HG03457 (cell line): ENCODE measurements around the gene COX7A2.

Source experiments
- ATAC-seq: cut with Tn5 transposase; IDR thresholded peaks from one replicate; pipeline ENCODE4 v1.9.1; 2021; ENCODE audit warnings: moderate number of reproducible peaks; ENCODE audit not compliant: unreplicated experiment

Gene COX7A2

GRCh38 chr6:75222261-75222660, 21.3 kb downstream of the COX7A2 start:
- ATAC-seq = no peak

DNA sequence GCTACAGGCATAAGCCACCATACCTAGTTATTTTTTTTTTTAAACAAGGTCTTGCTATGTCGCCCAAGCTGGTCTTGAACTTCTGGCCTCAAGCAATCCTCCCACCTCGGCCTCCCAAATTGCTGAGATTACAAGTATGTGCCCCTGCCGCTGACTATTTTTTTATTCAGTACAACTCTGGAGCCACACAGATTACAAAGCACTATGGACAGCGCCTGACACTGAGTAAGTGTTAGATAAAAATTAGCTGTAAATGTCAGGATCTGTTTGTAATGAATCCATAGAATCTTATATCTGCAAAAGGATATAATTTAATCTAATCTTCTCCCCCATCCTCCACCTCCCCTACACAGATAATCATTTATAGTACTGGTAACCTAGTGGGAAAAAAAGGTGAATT, 22.5 kb downstream of the COX7A2 start:
- ATAC-seq = no peak

DNA sequence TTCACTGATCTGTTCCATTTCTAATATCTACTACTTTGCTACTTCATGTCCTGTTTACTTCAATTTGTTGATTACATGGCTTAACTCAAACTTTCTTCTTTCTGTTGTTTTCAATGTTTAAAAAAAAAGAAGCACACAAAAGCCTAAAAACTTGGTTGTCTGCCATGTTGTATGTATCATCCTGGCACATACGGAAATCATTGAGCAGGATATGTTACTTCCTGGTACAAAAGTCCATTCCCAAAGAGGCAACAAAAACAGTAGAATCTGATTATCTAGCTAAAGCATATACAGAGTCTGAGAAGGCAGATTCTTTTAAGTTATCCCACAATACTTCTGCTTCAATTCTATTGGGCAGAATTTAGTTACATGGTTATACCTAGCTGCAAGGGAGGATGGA, 23.2 kb downstream of the COX7A2 start:
- ATAC-seq = no peak

DNA sequence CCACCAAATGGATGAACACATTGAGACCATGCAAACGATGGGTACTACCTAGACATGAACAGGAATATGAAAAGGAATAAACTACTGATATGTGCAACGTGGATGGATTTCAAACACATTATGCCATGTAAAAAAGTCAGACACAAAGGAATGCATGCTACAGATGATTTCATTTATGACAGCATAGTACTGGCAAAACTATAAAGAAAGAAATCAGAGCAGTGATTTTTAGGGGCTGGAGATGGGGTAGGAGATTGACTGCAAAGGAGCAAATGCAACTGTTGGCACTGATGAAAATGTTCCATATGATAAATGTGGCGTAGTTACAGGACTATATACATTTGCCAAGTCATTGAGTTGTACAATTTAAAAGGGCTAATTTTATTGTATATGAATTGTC, 24.3 kb downstream of the COX7A2 start:
- ATAC-seq = no peak

GRCh38 chr6:75217193-75217592, 26.4 kb downstream of the COX7A2 start:
- no peak for ATAC-seq

- ATAC-seq = no peak
Measured at GRCh38 chr6:75215291-75215690, 28.3 kb downstream of the COX7A2 start.

DNA sequence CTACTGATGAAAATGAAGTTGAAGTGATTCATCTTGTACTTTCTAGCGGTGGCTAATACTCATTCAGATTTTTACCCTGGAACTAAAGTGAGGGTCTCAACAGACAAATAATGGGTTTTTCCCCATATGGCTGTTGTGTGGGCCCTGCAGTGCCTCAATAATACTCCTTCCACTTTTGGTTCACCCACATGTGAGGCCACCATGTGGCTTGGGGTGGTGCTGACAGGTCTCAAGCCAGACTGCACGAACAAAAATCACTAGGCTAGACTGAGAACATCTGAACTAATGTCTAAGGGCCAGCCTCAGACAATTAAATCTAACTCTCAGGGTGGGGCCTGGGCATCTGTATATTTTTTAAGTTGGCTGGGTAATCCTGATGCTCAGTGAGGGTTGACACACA, 29.9 kb downstream of the COX7A2 start:
- no peak for ATAC-seq

DNA sequence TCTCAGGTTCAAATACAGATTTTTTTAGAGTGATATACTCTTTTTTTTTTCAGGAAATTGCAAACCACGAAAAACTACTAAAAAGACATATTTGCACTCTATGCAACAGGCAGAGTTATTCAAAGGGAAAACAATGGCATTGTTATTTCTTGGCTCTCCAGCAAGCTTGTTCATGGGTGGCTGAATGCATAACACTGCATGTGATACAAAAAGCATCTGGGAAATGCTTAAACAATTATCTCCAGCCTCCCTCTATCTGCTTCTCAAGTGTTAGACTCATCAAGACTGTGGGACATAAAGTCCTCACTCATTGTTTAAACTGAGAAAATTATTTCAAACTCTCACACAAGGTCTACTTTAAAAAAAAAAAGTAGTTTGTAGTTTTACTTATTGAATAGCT, 30.5 kb downstream of the COX7A2 start:
- no peak for ATAC-seq

DNA sequence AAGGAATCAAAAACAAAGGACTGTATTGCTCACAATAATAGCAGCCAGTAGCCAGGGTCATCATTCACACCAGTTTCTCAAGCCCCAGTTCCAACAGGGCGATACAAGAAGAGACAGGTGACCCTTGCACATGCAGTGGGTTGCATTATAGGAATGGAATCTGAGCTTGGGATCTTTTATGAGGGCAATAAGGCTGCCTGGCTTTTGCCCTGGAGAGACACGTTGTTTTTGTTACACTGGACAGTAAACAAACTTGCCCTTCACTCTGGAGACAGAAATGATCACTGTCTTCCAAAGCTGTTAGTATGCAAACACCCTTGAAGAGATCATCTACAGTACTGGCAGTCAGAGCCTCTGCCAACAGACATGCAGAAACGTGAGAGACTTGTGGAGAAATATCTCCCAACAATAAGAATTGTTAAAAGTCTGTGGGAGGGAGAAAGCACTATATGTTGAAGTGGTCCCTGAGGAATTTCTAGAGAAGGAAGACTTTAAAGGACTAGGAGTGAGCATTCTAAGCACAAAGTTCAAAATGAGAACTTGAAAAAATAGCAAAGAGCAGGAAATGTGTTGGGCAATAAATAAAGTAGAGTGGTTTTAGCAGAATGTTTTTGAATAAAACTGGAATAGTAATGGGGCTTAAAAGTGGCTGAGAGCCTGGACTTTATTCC, 31.5 kb downstream of the COX7A2 start:
- ATAC-seq = no peak

GRCh38 chr6:75210885-75211739, 32.5 kb downstream of the COX7A2 start:
- no peak for ATAC-seq

GRCh38 chr6:75209184-75209723, 34.3 kb downstream of the COX7A2 start:
- no peak for ATAC-seq

GRCh38 chr6:75208298-75209183, 35.1 kb downstream of the COX7A2 start:
- peak; percentile 78 for ATAC-seq

DNA sequence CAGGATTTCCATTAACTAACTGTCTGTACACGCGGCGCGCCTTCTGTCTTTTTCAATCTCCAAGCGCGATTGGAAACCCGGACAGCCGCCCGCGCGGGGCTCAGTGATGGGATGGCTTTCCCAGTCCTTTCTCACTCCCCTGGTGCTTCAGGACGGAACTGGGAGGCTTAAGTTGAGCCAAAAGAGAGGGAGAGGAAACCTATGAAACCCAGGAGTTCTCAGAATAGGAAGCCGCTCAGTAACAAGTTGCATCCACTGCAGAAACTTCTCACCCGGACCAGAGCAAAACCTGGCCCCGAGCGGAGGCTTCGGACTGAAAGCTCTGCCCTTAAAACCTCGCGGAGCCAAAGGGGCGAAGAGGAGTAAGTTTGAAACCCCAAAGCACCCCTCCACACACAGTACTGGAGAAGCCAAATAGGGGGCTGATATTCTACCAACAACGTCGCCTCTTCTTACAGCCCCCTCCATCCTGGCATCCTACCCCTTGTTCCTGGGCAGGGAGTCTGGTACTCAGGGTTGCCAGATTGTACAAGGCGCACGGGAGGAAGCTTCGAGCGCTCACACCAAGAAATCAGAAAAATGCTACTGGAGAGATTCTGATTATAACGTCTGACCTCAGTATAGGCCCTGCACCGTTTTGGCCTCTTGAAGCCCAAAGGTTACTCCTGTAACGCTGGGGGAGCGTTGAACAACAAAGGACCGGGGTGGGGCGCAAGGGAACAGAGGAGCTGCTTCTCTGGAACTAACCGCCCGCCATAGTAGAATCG, 36.8 kb downstream of the COX7A2 start:
- ATAC-seq = no peak

- no peak for ATAC-seq
Measured at GRCh38 chr6:75205776-75206575, 37.6 kb downstream of the COX7A2 start, which contains the start of gene COL12A1. TSS of gene COL12A1 (minus strand) at chr6:75206053. CDS start at chr6:75202792, 3,261 bp downstream.

GRCh38 chr6:75204959-75205775, 38.4 kb downstream of the COX7A2 start:
- no peak for ATAC-seq

DNA sequence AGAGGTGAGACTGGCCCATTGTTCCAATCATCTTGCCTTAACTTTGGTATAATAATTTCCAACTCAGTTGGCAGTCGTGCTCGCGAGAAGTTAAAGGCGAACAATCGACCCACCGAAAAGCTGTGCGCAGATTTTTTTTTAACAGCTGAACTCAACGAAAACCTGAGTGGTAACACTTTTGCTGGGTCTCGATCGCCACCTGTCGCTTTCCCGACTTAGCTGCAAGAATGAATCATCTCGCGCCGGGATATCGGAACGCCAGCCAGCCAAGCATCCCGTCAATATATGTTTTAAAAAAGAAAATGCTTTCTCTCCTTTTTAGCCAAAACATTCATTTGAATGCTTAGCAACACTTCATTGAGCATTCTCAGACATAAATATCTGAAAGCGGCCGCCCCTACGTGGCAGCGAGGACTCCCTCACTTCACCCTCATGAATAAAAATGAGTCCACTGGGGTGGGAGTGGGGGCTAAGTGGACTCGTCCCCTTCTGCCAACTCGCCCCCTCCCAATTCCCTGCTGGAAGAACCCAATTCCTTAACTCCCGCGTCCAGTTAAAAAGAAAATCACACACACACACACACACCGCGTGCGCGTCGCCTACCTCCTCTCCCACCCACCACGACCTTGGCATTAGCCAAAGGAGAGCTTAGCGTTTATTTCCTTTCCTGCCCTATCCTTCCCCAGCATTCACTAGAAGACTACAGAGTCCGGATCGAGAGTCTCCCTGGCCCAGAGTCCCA, 39.2 kb downstream of the COX7A2 start:
- ATAC-seq = no peak

DNA sequence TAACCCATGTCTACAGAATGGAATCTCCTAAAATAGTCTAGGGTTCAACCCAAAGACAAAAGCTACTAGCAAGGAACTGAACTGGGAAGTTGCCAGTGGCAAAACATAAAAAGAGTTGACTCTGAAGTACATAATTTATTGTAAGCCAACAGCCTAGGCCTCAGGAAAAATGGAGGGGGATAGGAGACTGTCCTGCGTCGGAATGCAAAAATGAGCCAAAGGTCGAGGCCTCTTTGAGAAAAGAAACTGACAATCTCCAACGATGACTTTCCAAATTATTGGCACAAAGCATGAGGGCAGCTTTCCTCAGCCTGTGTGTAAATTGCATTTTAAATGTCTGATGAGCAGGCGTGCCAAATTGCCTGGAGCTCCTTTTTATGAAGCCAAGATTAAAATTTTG, 39.9 kb downstream of the COX7A2 start:
- no peak for ATAC-seq

DNA sequence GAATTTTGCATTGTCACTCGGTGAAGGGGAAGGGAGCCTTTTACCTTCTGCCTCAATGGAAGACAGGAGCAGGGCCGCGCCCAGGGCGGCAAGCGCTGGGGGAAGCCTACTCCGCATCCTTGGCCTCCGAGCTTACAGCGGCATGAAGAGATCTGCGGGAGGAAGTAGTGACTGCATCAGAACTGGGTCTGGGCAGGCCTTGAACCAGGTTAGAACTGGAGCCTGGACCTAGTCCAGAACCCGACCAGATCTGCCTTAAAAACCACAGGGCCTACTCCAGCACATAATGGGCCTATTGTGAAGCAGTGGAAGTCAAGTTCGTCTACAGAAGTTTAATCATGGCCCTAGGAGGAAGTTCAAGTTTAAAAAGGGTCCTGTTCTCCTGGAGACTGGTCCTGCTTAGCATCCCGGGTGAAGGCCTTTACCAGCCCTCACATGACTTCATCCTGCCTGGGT, 40.9 kb downstream of the COX7A2 start:
- no peak for ATAC-seq
